Gastrocnemius medialis (tissue), 4 donors: ENCODE measurements around the gene FGF1. TPM values are rescaled to one million over a fixed set of nuclear protein-coding genes. Genes with fewer than 3 reads are reported as not detected.
A peak's percentile ranks its signal among the peaks of the same experiment; 100 is the strongest.

Experiments
- ATAC-seq, 2 donors: fragments of 150-250 bp; one replicate each; pipeline ENCODE4 v1.9.1; 2016
- DNase-seq, 2 donors: peaks; one replicate each; pipeline ENCODE4 v3.0.0-alpha.2; 2019
- H3K27ac ChIP-seq, 4 donors: fragments of 200-600 bp; sonication (generic); 1 replicate in 1 of 4; 2 replicates in 3 of 4; pipeline ENCODE4 v1.5.1; 2016 to 2018; ENCODE audit warnings: mild to moderate bottlenecking in 2 of 4, moderate library complexity in 1 of 4
- H3K27me3 ChIP-seq, 3 donors: fragments of 200-600 bp; sonication (generic) in 2 of 3; 1 replicate in 1 of 3; 2 replicates in 2 of 3; pipeline versions ENCODE4 v1.5.1 to v1.6.0; 2016 to 2019; ENCODE audit warnings: mild to moderate bottlenecking in 1 of 3, moderate library complexity in 1 of 3
- H3K36me3 ChIP-seq, 2 donors: fragments of 200-600 bp; sonication (generic) in 1 of 2; one replicate each; pipeline ENCODE4 v1.5.1; 2017 to 2018
- H3K4me1 ChIP-seq, 2 donors: fragments of 200-600 bp; sonication (generic) in 1 of 2; one replicate each; pipeline ENCODE4 v1.5.1; 2016 to 2017; ENCODE audit warnings: mild to moderate bottlenecking in 2 of 2
- H3K4me3 ChIP-seq, 4 donors: fragments of 200-600 bp; sonication (generic) in 3 of 4; 1 replicate in 1 of 4; 2 replicates in 3 of 4; pipeline ENCODE4 v1.5.1; 2016 to 2019; ENCODE audit warnings: mild to moderate bottlenecking in 2 of 4
- H3K9me3 ChIP-seq, 3 donors: fragments of 200-600 bp; sonication (generic) in 2 of 3; 1 replicate in 1 of 3; 2 replicates in 2 of 3; pipeline ENCODE4 v1.5.1; 2016 to 2019
- CTCF ChIP-seq, 5 experiments: fragments of 450-650 bp in 3 of 5; fragments of 200-600 bp in 2 of 5; sonication (generic) in 2 of 5; IDR thresholded peaks in 4 of 5; conservative IDR thresholded peaks in 1 of 5; 1 replicate in 4 of 5; 2 replicates in 1 of 5; pipeline ENCODE4 v1.5.1; 2016 to 2019; ENCODE audit warnings: antibody characterized with exemption in 5 of 5, mild to moderate bottlenecking in 3 of 5, moderate library complexity in 3 of 5
- POLR2A ChIP-seq, 2 donors: fragments of 450-650 bp; IDR thresholded peaks; one replicate each; pipeline ENCODE4 v1.6.1; 2017; ENCODE audit warnings: antibody characterized with exemption in 2 of 2, mild to moderate bottlenecking in 2 of 2, moderate library complexity in 2 of 2
- in situ Hi-C, 4 donors: fragments of 200-750 bp; cut with MboI; loops; one replicate each; pipeline versions ENCODE4 v1.15.0 to v1.8.0; 2017; ENCODE audit warnings: low sequenced_read_pairs in 4 of 4
- intact Hi-C: fragments of 100-400 bp; cut with DNase I; formaldehyde crosslinking; loops from one replicate; pipeline ENCODE4 v1.15.1; 2023; ENCODE audit warnings: low total_unique reads
- total RNA-seq, 4 donors: library from RNA; depleted of rRNA; stranded (reverse); fragments of >200 nt; gene quantifications; one replicate each; pipeline versions ENCODE4 v1.1.0 to v1.2.3, GENCODE V29; 2016

FGF1 gene
- total RNA-seq, 4 donors from 2014 or later, result 0.41 to 2.1 (median 1.2) TPM

GRCh38 chr5:142719836-142720370 lies 34.0 kb upstream of the FGF1 start:
- Histone ChIP-seq H3K4me3 (no peak overlapping the region), H3K27me3 (no peaks in the 10 kb centered on the region), H3K27ac (no peak overlapping the region), H3K36me3 (no peaks in the 10 kb centered on the region), H3K9me3 (no peaks in the 10 kb centered on the region), H3K4me1 (peaks cover 0 to 3% of the 10 kb centered on the region in 2 donors)
- DNase-seq (no peak), ATAC-seq (no peak)
- intact Hi-C loops, result no loop called here
- in situ Hi-C loops, result loop anchor here in 2 of 4 donors (5.0 to 10.0 kb wide), 2 partner anchors 155 to 157 kb away; no protein-coding TSS in a partner anchor
- TF ChIP-seq CTCF (IDR thresholded peaks at IDR 0.05 in 4 of 5, conservative IDR thresholded peaks at IDR 0.05 in 1 of 5), result no peak
- no peak for TF ChIP-seq POLR2A (IDR thresholded peaks at IDR 0.05)

GRCh38 chr5:142717582-142718215 lies 31.8 kb upstream of the FGF1 start:
- intact Hi-C loops (no loop called here), in situ Hi-C loops (loop anchor here in 1 of 4 donors (5.0 kb wide), 1 partner anchor 160 kb away; no protein-coding TSS in a partner anchor)
- H3K4me3 ChIP-seq, result no peak overlapping the region
- H3K4me1 ChIP-seq, result peaks cover 0 to 3% of the 10 kb centered on the region in 2 donors
- H3K36me3 ChIP-seq, result no peaks in the 10 kb centered on the region
- TF ChIP-seq CTCF (IDR thresholded peaks at IDR 0.05 in 4 of 5, conservative IDR thresholded peaks at IDR 0.05 in 1 of 5) (peak in 4 of 5 experiments; percentile 37 to 67 (median 52)), POLR2A (IDR thresholded peaks at IDR 0.05) (no peak)
- no peak overlapping the region for H3K27ac ChIP-seq
- DNase-seq (no peak), ATAC-seq (peak in 1 of 2 donors; percentile 38)
- H3K9me3 ChIP-seq, result no peaks in the 10 kb centered on the region
- no peaks in the 10 kb centered on the region for H3K27me3 ChIP-seq

- H3K27ac ChIP-seq, result no peak overlapping the region
- no peaks in the 10 kb centered on the region for H3K27me3 ChIP-seq
- no peak overlapping the region for H3K4me3 ChIP-seq
- peaks cover 0 to 3% of the 10 kb centered on the region in 2 donors for H3K4me1 ChIP-seq
- ATAC-seq (no peak), DNase-seq (no peak)
- no peak for TF ChIP-seq CTCF (IDR thresholded peaks at IDR 0.05 in 4 of 5, conservative IDR thresholded peaks at IDR 0.05 in 1 of 5)
- no peak for TF ChIP-seq POLR2A (IDR thresholded peaks at IDR 0.05)
- in situ Hi-C loops, result loop anchor here in 1 of 4 donors (5.0 kb wide), 1 partner anchor 160 kb away; no protein-coding TSS in a partner anchor
- intact Hi-C loops, result no loop called here
- H3K9me3 ChIP-seq, result no peaks in the 10 kb centered on the region
- no peaks in the 10 kb centered on the region for H3K36me3 ChIP-seq
Measured at GRCh38 chr5:142716963-142717362, 31.1 kb upstream of the FGF1 start.

- H3K27ac ChIP-seq, result no peak overlapping the region
- in situ Hi-C loops, result loop anchor here in 1 of 4 donors (5.0 kb wide), 1 partner anchor 162 kb away; no protein-coding TSS in a partner anchor
- TF ChIP-seq CTCF (IDR thresholded peaks at IDR 0.05 in 4 of 5, conservative IDR thresholded peaks at IDR 0.05 in 1 of 5) (no peak), POLR2A (IDR thresholded peaks at IDR 0.05) (no peak)
- no peak overlapping the region for H3K4me3 ChIP-seq
- peaks cover 0 to 3% of the 10 kb centered on the region in 2 donors for H3K4me1 ChIP-seq
- intact Hi-C loops, result no loop called here
- H3K36me3 ChIP-seq, result no peaks in the 10 kb centered on the region
- no peaks in the 10 kb centered on the region for H3K27me3 ChIP-seq
- H3K9me3 ChIP-seq, result no peaks in the 10 kb centered on the region
- no peak for DNase-seq
- no peak for ATAC-seq
Measured at GRCh38 chr5:142715291-142715690, 29.4 kb upstream of the FGF1 start.
